Body of pancreas (tissue), 4 donors: Measurements from ENCODE around the gene PNRC1. TPM values are rescaled to one million over a fixed set of nuclear protein-coding genes. Genes with fewer than 3 reads are reported as not detected.
A peak's percentile ranks its signal among the peaks of the same experiment; 100 is the strongest.

ENCODE experiments used
- ATAC-seq: fragments of 150-250 bp; one replicate; pipeline ENCODE4 v1.9.1; 2016
- DNase-seq, 4 donors: peaks; one replicate each; pipeline ENCODE4 v3.0.0-alpha.2; 2019
- H3K27ac ChIP-seq, 4 donors: fragments of 200-600 bp; sonication (generic); 1 replicate in 3 of 4; 2 replicates in 1 of 4; pipeline versions ENCODE4 v1.5.1 to v1.6.1; 2016 to 2019; ENCODE audit warnings: mild to moderate bottlenecking in 1 of 4, mixed read lengths in 1 of 4, moderate library complexity in 1 of 4
- H3K27me3 ChIP-seq, 2 donors: fragments of 200-600 bp; sonication (generic); one replicate each; pipeline ENCODE4 v1.6.0; 2016; ENCODE audit warnings: mild to moderate bottlenecking in 1 of 2
- H3K36me3 ChIP-seq, 2 donors: fragments of 200-600 bp; sonication (generic); replicated peaks in 1 of 2; 2 replicates each; pipeline ENCODE4 v1.5.1; 2016; ENCODE audit warnings: low read depth in 2 of 2; ENCODE audit not compliant: insufficient read depth in 1 of 2
- H3K4me1 ChIP-seq: fragments of 200-600 bp; sonication (generic); one replicate; pipeline ENCODE4 v1.6.0; 2016
- H3K4me3 ChIP-seq, 2 donors: fragments of 200-600 bp; sonication (generic); 1 replicate in 1 of 2; 2 replicates in 1 of 2; pipeline ENCODE4 v1.5.1; 2016 to 2019
- H3K9me3 ChIP-seq, 3 donors: fragments of 200-600 bp; sonication (generic); 1 replicate in 2 of 3; 2 replicates in 1 of 3; pipeline ENCODE4 v1.5.1; 2016
- CTCF ChIP-seq, 7 experiments: fragments of 450-650 bp in 4 of 7; fragments of 200-600 bp in 3 of 7; sonication (generic) in 3 of 7; IDR thresholded peaks; one replicate each; pipeline ENCODE4 v1.5.1; 2016 to 2019; ENCODE audit warnings: antibody characterized with exemption in 7 of 7
- POLR2A ChIP-seq, 3 donors: fragments of 450-650 bp; IDR thresholded peaks; one replicate each; pipeline ENCODE4 v1.6.1; 2016; ENCODE audit warnings: antibody characterized with exemption in 3 of 3, mild to moderate bottlenecking in 2 of 3
- WGBS, 2 donors: methylation state at CpG; one replicate each; pipeline ENCODE4 v1.1.5; 2017; 5-methylcytosine and 5-hydroxymethylcytosine counted together
- intact Hi-C: fragments of 100-400 bp; cut with DNase I; formaldehyde crosslinking; loops from one replicate; pipeline ENCODE4 v1.15.1; 2023
- total RNA-seq, 2 donors: library from RNA; depleted of rRNA; stranded (reverse); fragments of >200 nt; gene quantifications; one replicate each; pipeline ENCODE4 v1.1.0, GENCODE V29; 2016

Gene PNRC1
- total RNA-seq, 2 donors from 2014 or later = 133 to 179 TPM

GRCh38 chr6:89100114-89100513, 19.6 kb downstream of the PNRC1 start:
- intact Hi-C loops = no loop called here
- no peaks in the 10 kb centered on the region for H3K27me3 ChIP-seq
- WGBS, 2 donors = 80 to 88% methylated on average over 2 of the region's 2 CpGs
- no peak overlapping the region for H3K4me3 ChIP-seq
- no peak for TF ChIP-seq CTCF (IDR thresholded peaks at IDR 0.05)
- no peak for TF ChIP-seq POLR2A (IDR thresholded peaks at IDR 0.05)
- ATAC-seq (no peak), DNase-seq (no peak)
- no peaks in the 10 kb centered on the region for H3K4me1 ChIP-seq
- no peaks in the 10 kb centered on the region for H3K9me3 ChIP-seq
- no peak overlapping the region for H3K27ac ChIP-seq
- no peaks in the 10 kb centered on the region for H3K36me3 ChIP-seq

GRCh38 chr6:89110284-89110683, 29.7 kb downstream of the PNRC1 start:
- ATAC-seq (no peak), DNase-seq (no peak)
- no peaks in the 10 kb centered on the region for H3K36me3 ChIP-seq
- H3K9me3 ChIP-seq = no peaks in the 10 kb centered on the region
- no peak overlapping the region for H3K27ac ChIP-seq
- no peak for TF ChIP-seq POLR2A (IDR thresholded peaks at IDR 0.05)
- no peak for TF ChIP-seq CTCF (IDR thresholded peaks at IDR 0.05)
- H3K4me3 ChIP-seq = no peak overlapping the region
- WGBS, 2 donors = 87 to 91% methylated on average over 3 of the region's 3 CpGs
- H3K27me3 ChIP-seq = no peaks in the 10 kb centered on the region
- intact Hi-C loops = no loop called here
- no peaks in the 10 kb centered on the region for H3K4me1 ChIP-seq

- H3K4me1 ChIP-seq = peaks cover 3% of the 10 kb centered on the region
- no peak for DNase-seq
- ATAC-seq = no peak
- 93% methylated on average over 9 of the region's 9 CpGs for WGBS, 2 donors
- intact Hi-C loops = no loop called here
- no peak overlapping the region for H3K27ac ChIP-seq
- H3K36me3 ChIP-seq = no peaks in the 10 kb centered on the region
- no peaks in the 10 kb centered on the region for H3K27me3 ChIP-seq
- no peak overlapping the region for H3K4me3 ChIP-seq
- no peak for TF ChIP-seq CTCF (IDR thresholded peaks at IDR 0.05)
- TF ChIP-seq POLR2A (IDR thresholded peaks at IDR 0.05) = no peak
- no peaks in the 10 kb centered on the region for H3K9me3 ChIP-seq
Measured at GRCh38 chr6:89111933-89112332, 31.4 kb downstream of the PNRC1 start.

GRCh38 chr6:89116702-89117101, 36.2 kb downstream of the PNRC1 start:
- no peaks in the 10 kb centered on the region for H3K36me3 ChIP-seq
- H3K4me1 ChIP-seq = peaks cover 11% of the 10 kb centered on the region
- ATAC-seq (no peak), DNase-seq (no peak)
- H3K27me3 ChIP-seq = no peaks in the 10 kb centered on the region
- no peak overlapping the region for H3K27ac ChIP-seq
- TF ChIP-seq CTCF (IDR thresholded peaks at IDR 0.05) = no peak
- H3K4me3 ChIP-seq = peak overlapping the region in 1 of 2 donors; percentile 67
- 64 to 66% methylated on average over 6 of the region's 6 CpGs for WGBS, 2 donors
- intact Hi-C loops = no loop called here
- no peaks in the 10 kb centered on the region for H3K9me3 ChIP-seq

GRCh38 chr6:89117211-89118108, 36.9 kb downstream of the PNRC1 start, which contains the start of gene SRSF12:
Gene SRSF12, minus strand, starts transcription at chr6:89118071. Its CDS starts 184 bp downstream, at chr6:89117887.
- Histone ChIP-seq H3K27ac (peak within 1 kb of the TSS in 3 of 4 donors; percentile 53 to 65 (median 57)), H3K9me3 (no peaks in the 10 kb centered on the region), H3K36me3 (no peaks in the 10 kb centered on the region), H3K27me3 (no peaks in the 10 kb centered on the region), H3K4me1 (peaks cover 11% of the 10 kb centered on the region), H3K4me3 (peak within 1 kb of the TSS; percentile 57 to 67)
- WGBS, 2 donors = 0 to 1% methylated on average over 6 to 88 of the region's 106 CpGs
- peak in 2 of 7 experiments; percentile 6 to 14 for TF ChIP-seq CTCF (IDR thresholded peaks at IDR 0.05)
- TF ChIP-seq POLR2A (IDR thresholded peaks at IDR 0.05) = peak in 2 of 3 donors; percentile 20 to 22
- intact Hi-C loops = no loop called here
- DNase-seq = peak; percentile 34 to 55 (median 42)
- ATAC-seq = peak; percentile 78
